ENCODE data around the gene UBQLN1. TPM values are rescaled to one million over a fixed set of nuclear protein-coding genes. Genes with fewer than 3 reads are reported as not detected.

The UBQLN1 gene
- total RNA-seq, 1 experiment from 2014 or later = 111 TPM

DNA sequence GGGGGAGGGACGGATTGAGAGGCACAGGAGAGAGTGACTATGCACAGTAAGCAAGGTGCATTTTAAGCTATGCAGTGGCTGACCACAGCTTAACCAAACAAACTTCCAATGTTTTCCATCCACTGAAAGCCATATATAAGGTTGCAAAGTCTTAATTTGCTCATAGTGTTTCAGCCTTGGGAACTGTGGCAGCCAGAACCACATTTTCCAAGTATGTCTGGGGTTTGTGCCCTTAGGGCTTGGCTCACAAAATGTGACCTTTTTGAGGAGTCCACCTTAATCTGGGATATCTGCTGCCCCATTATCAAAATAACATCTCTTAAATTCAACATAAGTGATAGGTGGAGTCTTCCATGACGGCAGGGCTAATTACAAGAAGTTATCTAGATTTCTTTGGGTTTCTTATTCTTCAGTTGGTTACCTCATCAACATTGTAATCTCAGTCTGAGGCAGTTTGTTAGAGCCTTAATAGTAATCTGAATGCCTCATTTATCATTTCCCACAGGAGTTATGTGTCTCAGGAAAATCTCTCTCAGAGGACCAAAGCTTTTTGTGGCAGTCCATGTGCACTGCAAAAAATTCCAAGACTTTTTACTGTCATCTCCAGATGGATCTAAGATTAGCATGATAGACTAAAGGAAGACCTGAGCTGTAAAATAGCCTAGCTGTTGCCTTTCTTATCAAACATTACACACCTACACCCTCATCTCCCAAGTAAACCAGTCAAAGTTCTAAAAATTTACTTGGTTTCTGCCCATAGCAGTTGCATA, 15.2 kb upstream of the UBQLN1 start:
- TF ChIP-seq, protein P1, sequence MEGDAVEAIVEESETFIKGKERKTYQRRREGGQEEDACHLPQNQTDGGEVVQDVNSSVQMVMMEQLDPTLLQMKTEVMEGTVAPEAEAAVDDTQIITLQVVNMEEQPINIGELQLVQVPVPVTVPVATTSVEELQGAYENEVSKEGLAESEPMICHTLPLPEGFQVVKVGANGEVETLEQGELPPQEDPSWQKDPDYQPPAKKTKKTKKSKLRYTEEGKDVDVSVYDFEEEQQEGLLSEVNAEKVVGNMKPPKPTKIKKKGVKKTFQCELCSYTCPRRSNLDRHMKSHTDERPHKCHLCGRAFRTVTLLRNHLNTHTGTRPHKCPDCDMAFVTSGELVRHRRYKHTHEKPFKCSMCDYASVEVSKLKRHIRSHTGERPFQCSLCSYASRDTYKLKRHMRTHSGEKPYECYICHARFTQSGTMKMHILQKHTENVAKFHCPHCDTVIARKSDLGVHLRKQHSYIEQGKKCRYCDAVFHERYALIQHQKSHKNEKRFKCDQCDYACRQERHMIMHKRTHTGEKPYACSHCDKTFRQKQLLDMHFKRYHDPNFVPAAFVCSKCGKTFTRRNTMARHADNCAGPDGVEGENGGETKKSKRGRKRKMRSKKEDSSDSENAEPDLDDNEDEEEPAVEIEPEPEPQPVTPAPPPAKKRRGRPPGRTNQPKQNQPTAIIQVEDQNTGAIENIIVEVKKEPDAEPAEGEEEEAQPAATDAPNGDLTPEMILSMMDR (conservative IDR thresholded peaks at IDR 0.05) = no peak
- H3T11ph ChIP-seq (ENCODE audit: low read length) = no peak overlapping the region
- H3K4ac ChIP-seq (ENCODE audit: low read depth, low read length) = no peak overlapping the region
- no peaks in the 10 kb centered on the region for H3K4me1 ChIP-seq (ENCODE audit: insufficient read depth, low read length)
- H3K27me3 ChIP-seq (ENCODE audit: insufficient read depth, low read length) = no peaks in the 10 kb centered on the region
- no peak overlapping the region for H2BK20ac ChIP-seq (ENCODE audit: low read depth, low read length, poor library complexity, severe bottlenecking)
- Mint-ChIP-seq H3K27me3 (ENCODE audit: low read depth) (no peaks in the 10 kb centered on the region; the same call in 1 of the 2 replicates), H3K4me3 (no peak overlapping the region), H3K36me3 (ENCODE audit: insufficient read depth in 1 of 3, low read depth in 3 of 3) (no peaks in the 10 kb centered on the region), H3K9me3 (peaks cover 0 to 4% of the 10 kb centered on the region in 2 experiments; a peak in 1 of 5 replicates), H3K4me1 (no peaks in the 10 kb centered on the region), H3K27ac (no peak overlapping the region)
- no peak overlapping the region for H4K91ac ChIP-seq (ENCODE audit: insufficient read length, low read depth, low read length)
- no peak overlapping the region for H2BK12ac ChIP-seq (ENCODE audit: insufficient read length, low read depth, low read length)
- H3K27ac ChIP-seq (ENCODE audit: insufficient read length, low read depth, low read length) = no peak overlapping the region
- H3K23me2 ChIP-seq (ENCODE audit: insufficient read length, low read depth, low read length, poor library complexity, severe bottlenecking) = no peaks in the 10 kb centered on the region
- H2BK15ac ChIP-seq (ENCODE audit: low read depth, low read length) = no peak overlapping the region
- H3K79me2 ChIP-seq (ENCODE audit: insufficient read depth, low read length) = no peaks in the 10 kb centered on the region
- no peaks in the 10 kb centered on the region for H3K79me1 ChIP-seq (ENCODE audit: insufficient read depth, low read depth, low read length, poor library complexity, severe bottlenecking)
- no peak overlapping the region for H2AFZ ChIP-seq (ENCODE audit: low read length)
- H3K9me3 ChIP-seq (ENCODE audit: control insufficient read depth, low read depth, low read length) = no peaks in the 10 kb centered on the region
- no peak overlapping the region for H3K23ac ChIP-seq (ENCODE audit: insufficient read length, low read depth, low read length)
- no peak overlapping the region for H4K8ac ChIP-seq (replicated peaks; ENCODE audit: insufficient read length, low read depth, low read length)
- H3K9ac ChIP-seq (ENCODE audit: extremely low read depth, insufficient read length, low read length) = no peak overlapping the region
- no peak overlapping the region for H3K56ac ChIP-seq (ENCODE audit: insufficient read length, low read depth, low read length)
- no peak overlapping the region for H3K4me2 ChIP-seq (ENCODE audit: insufficient read depth, insufficient read length, low read length)
- DNase-seq = no peak
- no CpG with 5 or more reads among the region's 2 CpGs for WGBS (ENCODE audit: extremely low coverage, insufficient read length, low lambda C conversion rate)
- H2AK5ac ChIP-seq (ENCODE audit: insufficient read length, low read length) = no peak overlapping the region
- H3K18ac ChIP-seq (ENCODE audit: insufficient read length, low read depth, low read length) = no peak overlapping the region
- no peak overlapping the region for H3K14ac ChIP-seq (ENCODE audit: insufficient read depth, low read length)
- no peaks in the 10 kb centered on the region for H4K20me1 ChIP-seq (ENCODE audit: control insufficient read depth, insufficient read depth, insufficient read length)
- no peak overlapping the region for H2BK120ac ChIP-seq (ENCODE audit: low read depth, low read length, poor library complexity, severe bottlenecking)
- no peak overlapping the region for H4K5ac ChIP-seq (ENCODE audit: insufficient read length, low read depth, low read length)
- H2BK5ac ChIP-seq (ENCODE audit: insufficient read length, low read length) = no peak overlapping the region

Data from H9 (cell line).